Tibial nerve (tissue), 4 donors: ENCODE measurements around the gene NUMB. TPM values are rescaled to one million over a fixed set of nuclear protein-coding genes. Genes with fewer than 3 reads are reported as not detected.
A peak's percentile ranks its signal among the peaks of the same experiment; 100 is the strongest.

ENCODE experiments used
- DNase-seq, 2 donors: peaks; one replicate each; pipeline ENCODE4 v3.0.0-alpha.2; 2019; ENCODE audit warnings: low spot score in 2 of 2
- H3K27ac ChIP-seq, 4 donors: fragments of 200-600 bp; sonication (generic) in 3 of 4; one replicate each; pipeline ENCODE4 v1.5.1; 2017 to 2019; ENCODE audit warnings: mild to moderate bottlenecking in 1 of 4
- H3K27me3 ChIP-seq, 2 donors: fragments of 200-600 bp; sonication (generic) in 1 of 2; one replicate each; pipeline versions ENCODE4 v1.5.1 to v1.6.0; 2017 to 2019
- H3K36me3 ChIP-seq, 3 donors: fragments of 200-600 bp; sonication (generic); one replicate each; pipeline ENCODE4 v1.5.1; 2018 to 2019
- H3K4me1 ChIP-seq, 4 donors: fragments of 200-600 bp; sonication (generic) in 3 of 4; one replicate each; pipeline ENCODE4 v1.5.1; 2017 to 2019
- H3K4me3 ChIP-seq, 4 donors: fragments of 200-600 bp; sonication (generic) in 3 of 4; one replicate each; pipeline ENCODE4 v1.5.1; 2017 to 2019; ENCODE audit warnings: mild to moderate bottlenecking in 1 of 4, moderate library complexity in 1 of 4
- H3K9me3 ChIP-seq, 4 donors: fragments of 200-600 bp; sonication (generic) in 3 of 4; one replicate each; pipeline ENCODE4 v1.5.1; 2017 to 2019
- CTCF ChIP-seq, 5 experiments: fragments of 200-600 bp in 3 of 5; fragments of 450-650 bp in 2 of 5; sonication (generic) in 3 of 5; IDR thresholded peaks; one replicate each; pipeline ENCODE4 v1.5.1; 2016 to 2019; ENCODE audit warnings: antibody characterized with exemption in 5 of 5, mild to moderate bottlenecking in 3 of 5, moderate library complexity in 2 of 5
- EP300 ChIP-seq, 2 donors: sonication (generic); formaldehyde crosslinking; IDR thresholded peaks; one replicate each; pipeline ENCODE4 v1.6.1; 2017; ENCODE audit warnings: antibody characterized with exemption in 2 of 2, mild to moderate bottlenecking in 1 of 2
- POLR2A ChIP-seq, 2 donors: fragments of 450-650 bp; IDR thresholded peaks; one replicate each; pipeline ENCODE4 v1.6.1; 2017; ENCODE audit warnings: antibody characterized with exemption in 2 of 2, mild to moderate bottlenecking in 2 of 2, moderate library complexity in 2 of 2
- WGBS, 2 donors: methylation state at CpG; one replicate each; pipeline ENCODE4 v1.1.5; 2018; 5-methylcytosine and 5-hydroxymethylcytosine counted together
- total RNA-seq, 4 donors: library from RNA; depleted of rRNA; stranded (reverse); fragments of >200 nt; gene quantifications; one replicate each; pipeline ENCODE4 v1.1.0, GENCODE V29; 2016

Gene NUMB
- total RNA-seq, 4 donors from 2014 or later = 50.7 to 81.9 (median 60.2) TPM

DNA sequence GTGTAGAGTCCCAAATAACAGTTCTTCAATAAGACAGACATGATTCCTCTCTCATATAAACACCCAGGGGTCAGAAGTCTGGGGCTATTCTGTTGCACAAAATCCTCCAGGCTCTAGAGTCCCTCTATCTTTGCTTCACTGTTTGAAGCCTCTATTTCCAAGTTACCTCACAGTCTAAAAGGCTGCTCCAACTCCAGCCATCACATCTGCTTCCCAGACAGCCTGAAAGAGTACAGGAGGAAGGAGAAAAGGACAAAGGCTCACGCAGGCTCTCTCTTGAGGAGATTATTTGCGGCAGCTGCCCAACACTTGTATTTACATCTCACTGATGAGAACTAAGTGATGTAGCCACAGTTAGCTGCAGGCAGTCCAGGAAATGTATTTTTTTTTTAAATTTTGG, 214.6 kb downstream of the NUMB start:
- WGBS, 2 donors = 92 to 98% methylated on average over 2 of the region's 2 CpGs
- TF ChIP-seq EP300 (IDR thresholded peaks at IDR 0.05) (no peak), POLR2A (IDR thresholded peaks at IDR 0.05) (no peak), CTCF (IDR thresholded peaks at IDR 0.05) (no peak)
- Histone ChIP-seq H3K9me3 (no peaks in the 10 kb centered on the region), H3K4me1 (peaks cover 0 to 78% (median 46%) of the 10 kb centered on the region in 4 donors), H3K36me3 (no peaks in the 10 kb centered on the region), H3K27me3 (peaks cover 0 to 3% of the 10 kb centered on the region in 2 donors), H3K4me3 (no peak overlapping the region), H3K27ac (no peak overlapping the region)
- DNase-seq = no peak

GRCh38 chr14:73243341-73243740, 215.0 kb downstream of the NUMB start:
- WGBS, 2 donors = 81 to 89% methylated on average over 3 of the region's 3 CpGs
- H3K27ac ChIP-seq = peak overlapping the region in 1 of 4 donors; percentile 79
- H3K9me3 ChIP-seq = no peaks in the 10 kb centered on the region
- H3K4me1 ChIP-seq = peaks cover 0 to 82% (median 49%) of the 10 kb centered on the region in 4 donors
- DNase-seq = no peak
- TF ChIP-seq EP300 (IDR thresholded peaks at IDR 0.05) = no peak
- TF ChIP-seq CTCF (IDR thresholded peaks at IDR 0.05) = no peak
- no peak for TF ChIP-seq POLR2A (IDR thresholded peaks at IDR 0.05)
- H3K4me3 ChIP-seq = no peak overlapping the region
- peaks cover 0 to 3% of the 10 kb centered on the region in 2 donors for H3K27me3 ChIP-seq
- H3K36me3 ChIP-seq = no peaks in the 10 kb centered on the region

- Histone ChIP-seq H3K36me3 (no peaks in the 10 kb centered on the region), H3K4me1 (peaks cover 0 to 91% (median 58%) of the 10 kb centered on the region in 4 donors), H3K9me3 (no peaks in the 10 kb centered on the region), H3K4me3 (peak overlapping the region in 1 of 4 donors; percentile 21), H3K27me3 (peaks cover 0 to 9% of the 10 kb centered on the region in 2 donors), H3K27ac (peak overlapping the region in 3 of 4 donors; percentile 44 to 79 (median 60))
- TF ChIP-seq EP300 (IDR thresholded peaks at IDR 0.05) (no peak), POLR2A (IDR thresholded peaks at IDR 0.05) (no peak)
- no peak for DNase-seq
- 58 to 67% methylated on average over 6 of the region's 6 CpGs for WGBS, 2 donors
These were observed 215.9 kb downstream of the NUMB start for GRCh38 chr14:73242357-73242901.

- no peaks in the 10 kb centered on the region for H3K36me3 ChIP-seq
- H3K27me3 ChIP-seq = peaks cover 0 to 13% of the 10 kb centered on the region in 2 donors
- 82 to 84% methylated on average over 19 of the region's 19 CpGs for WGBS, 2 donors
- no peak for TF ChIP-seq EP300 (IDR thresholded peaks at IDR 0.05)
- no peak for TF ChIP-seq CTCF (IDR thresholded peaks at IDR 0.05)
- no peak for TF ChIP-seq POLR2A (IDR thresholded peaks at IDR 0.05)
- H3K4me1 ChIP-seq = peaks cover 0 to 91% (median 63%) of the 10 kb centered on the region in 4 donors
- H3K27ac ChIP-seq = peak overlapping the region in 3 of 4 donors; percentile 44 to 79 (median 68)
- no peak for DNase-seq
- no peaks in the 10 kb centered on the region for H3K9me3 ChIP-seq
- H3K4me3 ChIP-seq = peak overlapping the region in 1 of 4 donors; percentile 73
These were observed 216.7 kb downstream of the NUMB start for GRCh38 chr14:73241481-73242165.

- Histone ChIP-seq H3K4me1 (peaks cover 0 to 91% (median 64%) of the 10 kb centered on the region in 4 donors), H3K27me3 (peaks cover 0 to 13% of the 10 kb centered on the region in 2 donors), H3K36me3 (no peaks in the 10 kb centered on the region), H3K4me3 (peak overlapping the region in 1 of 4 donors; percentile 73), H3K9me3 (no peaks in the 10 kb centered on the region), H3K27ac (peak overlapping the region in 2 of 4 donors; percentile 68 to 79)
- no peak for DNase-seq
- no peak for TF ChIP-seq EP300 (IDR thresholded peaks at IDR 0.05)
- TF ChIP-seq POLR2A (IDR thresholded peaks at IDR 0.05) = no peak
- no peak for TF ChIP-seq CTCF (IDR thresholded peaks at IDR 0.05)
- WGBS, 2 donors = 70 to 76% methylated on average over 9 to 10 of the region's 10 CpGs
These were observed 217.4 kb downstream of the NUMB start for GRCh38 chr14:73240816-73241480.
